Forelimb muscle (tissue), 1 donor: ENCODE data around the gene CYP24A1. TPM values are rescaled to one million over a fixed set of nuclear protein-coding genes. Genes with fewer than 3 reads are reported as not detected.

Experiments used
- DNase-seq: peaks from one replicate; pipeline ENCODE4 v3.0.0-alpha.2; 2013; ENCODE audit warnings: low read depth
- polyA plus RNA-seq: library from polyadenylated mRNA; unstranded; fragments of 120-200 nt; gene quantifications from one replicate; pipeline ENCODE4 v1.2.1, GENCODE V29; 2013; ENCODE audit not compliant: insufficient read length

Gene CYP24A1
- polyA plus RNA-seq, result 0.68 TPM

GRCh38 chr20:54173653-54174456 is at the start of gene CYP24A1:
TSS of gene CYP24A1 (minus strand) at chr20:54173986. CDS start at chr20:54173579, 407 bp downstream.
- no peak for DNase-seq

DNA sequence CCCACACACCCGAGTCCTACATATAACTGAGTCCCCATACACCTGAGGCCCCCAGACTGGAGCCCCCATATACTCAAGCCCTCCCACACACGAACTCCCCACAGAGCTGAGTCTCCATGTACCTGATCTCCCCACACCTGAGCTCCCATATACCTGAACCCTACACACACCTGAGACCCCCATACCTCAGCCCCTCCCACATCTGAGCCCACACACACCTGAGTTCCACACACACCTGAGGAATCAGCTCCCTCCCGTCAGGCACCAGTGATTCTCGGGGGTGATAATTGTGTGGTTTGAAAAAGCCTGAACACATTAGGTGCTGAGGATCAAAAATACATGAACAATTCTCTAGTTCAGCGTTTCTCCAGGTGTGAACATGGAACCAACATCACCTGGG is 49.5 kb upstream of the CYP24A1 start:
- DNase-seq, result no peak

- no peak for DNase-seq
Measured at GRCh38 chr20:54221996-54222890, 48.5 kb upstream of the CYP24A1 start.

DNA sequence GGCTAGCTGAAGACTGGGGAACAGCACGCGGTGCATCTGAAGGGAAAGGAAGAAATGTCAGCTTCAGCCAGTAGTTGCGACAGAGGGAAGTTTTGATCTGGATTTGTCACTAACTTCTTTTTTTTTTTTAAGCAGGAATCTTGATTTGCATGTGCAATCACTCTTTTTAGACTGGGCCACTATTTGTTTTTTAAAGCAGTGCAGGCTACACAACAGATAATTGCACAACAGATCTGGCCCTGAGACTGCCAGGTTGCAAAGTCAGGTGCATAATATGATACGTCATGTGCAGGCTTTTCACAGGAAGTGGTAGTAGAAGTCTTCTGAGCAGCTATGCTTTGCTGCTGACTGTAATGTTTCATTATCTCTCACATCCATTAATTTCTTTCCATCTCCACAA is 47.6 kb upstream of the CYP24A1 start:
- DNase-seq, result no peak

DNA sequence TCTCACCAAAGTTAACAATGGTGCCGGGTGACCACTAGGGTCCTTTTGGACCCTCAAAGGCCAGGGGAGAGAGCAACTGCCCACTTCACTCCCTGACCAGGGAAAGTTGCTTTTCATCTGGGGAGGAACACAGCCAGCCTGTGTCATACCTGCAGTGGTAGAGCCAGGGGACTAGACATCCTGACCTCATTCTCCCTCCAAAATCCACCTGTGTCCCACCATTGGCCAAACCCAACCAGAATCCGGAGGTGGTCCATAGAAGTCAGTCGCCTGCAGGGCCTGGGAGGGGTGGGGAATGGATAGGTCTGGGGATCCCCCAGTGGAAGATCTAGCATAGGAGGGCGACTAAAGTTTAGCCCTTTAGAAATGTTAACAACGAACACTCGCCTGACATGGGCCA is 46.9 kb upstream of the CYP24A1 start:
- DNase-seq, result no peak

GRCh38 chr20:54219751-54220426 is 46.1 kb upstream of the CYP24A1 start:
- DNase-seq, result no peak

DNA sequence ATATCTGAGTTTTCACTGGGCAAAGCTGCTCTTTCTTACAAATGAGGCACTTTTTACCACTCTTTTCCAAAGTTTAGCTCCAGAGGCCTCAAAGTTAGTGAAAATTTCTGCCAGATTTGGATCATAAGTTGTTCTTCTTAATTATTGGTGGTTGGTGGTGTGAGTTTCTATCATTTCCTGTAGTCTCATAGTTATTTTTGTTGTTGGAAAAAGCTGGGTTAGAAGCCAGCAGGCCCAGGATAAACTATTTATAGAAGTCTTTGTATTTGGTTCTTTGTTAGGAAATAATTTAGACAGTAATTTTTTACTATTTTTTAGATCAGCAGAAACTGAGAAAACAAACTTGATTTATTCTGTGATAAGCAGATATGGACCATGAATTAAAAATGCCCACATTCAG is 44.7 kb upstream of the CYP24A1 start:
- no peak for DNase-seq

- DNase-seq, result no peak
Measured at GRCh38 chr20:54217762-54218161, 44.0 kb upstream of the CYP24A1 start.

DNA sequence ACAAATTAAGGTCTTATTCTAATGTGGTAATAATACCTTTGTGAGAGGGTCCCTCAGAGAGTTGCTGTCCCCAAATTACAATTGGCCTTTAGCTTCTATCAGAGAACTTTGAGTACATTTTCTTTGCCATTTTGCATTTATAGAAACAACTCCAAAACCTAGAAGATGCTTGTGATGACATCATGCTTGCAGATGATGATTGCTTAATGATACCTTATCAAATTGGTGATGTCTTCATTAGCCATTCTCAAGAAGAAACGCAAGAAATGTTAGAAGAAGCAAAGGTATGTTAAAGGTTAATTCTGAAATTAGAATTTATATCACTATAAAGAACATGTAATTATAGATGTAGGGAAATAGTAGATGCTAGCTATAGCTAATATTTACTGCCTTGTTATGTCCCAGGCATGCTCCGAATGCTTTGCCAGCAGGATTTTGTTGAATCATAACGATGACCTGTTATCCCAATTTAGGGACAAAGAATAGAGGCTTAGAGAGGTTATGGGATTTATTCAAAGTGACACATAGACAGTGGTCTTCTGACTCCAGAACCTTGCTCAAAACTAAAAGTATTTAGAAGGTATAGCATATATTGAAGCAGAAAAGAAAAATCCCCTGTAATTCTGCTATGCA is 41.5 kb upstream of the CYP24A1 start:
- no peak for DNase-seq

DNA sequence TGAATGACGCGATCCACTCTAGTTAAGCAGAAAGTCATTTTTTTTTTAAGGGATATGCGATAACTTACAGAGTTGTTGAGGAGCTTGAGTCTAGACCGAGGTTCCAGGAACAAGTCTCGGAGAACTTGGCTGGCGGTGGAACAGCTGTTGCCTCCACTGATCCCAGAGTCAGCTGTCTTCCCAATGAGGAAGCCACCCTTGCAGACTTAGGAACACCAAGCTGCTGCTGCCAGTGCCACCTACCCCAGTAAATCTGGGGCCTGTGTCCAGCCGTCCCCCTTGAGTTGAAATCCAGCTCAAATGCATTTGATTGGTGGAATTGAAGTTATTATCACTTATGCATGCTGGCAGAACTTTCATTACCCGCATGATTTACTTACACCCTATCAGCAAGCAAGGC is 40.8 kb upstream of the CYP24A1 start:
- no peak for DNase-seq

GRCh38 chr20:54212871-54213270 is 39.1 kb upstream of the CYP24A1 start:
- no peak for DNase-seq

DNA sequence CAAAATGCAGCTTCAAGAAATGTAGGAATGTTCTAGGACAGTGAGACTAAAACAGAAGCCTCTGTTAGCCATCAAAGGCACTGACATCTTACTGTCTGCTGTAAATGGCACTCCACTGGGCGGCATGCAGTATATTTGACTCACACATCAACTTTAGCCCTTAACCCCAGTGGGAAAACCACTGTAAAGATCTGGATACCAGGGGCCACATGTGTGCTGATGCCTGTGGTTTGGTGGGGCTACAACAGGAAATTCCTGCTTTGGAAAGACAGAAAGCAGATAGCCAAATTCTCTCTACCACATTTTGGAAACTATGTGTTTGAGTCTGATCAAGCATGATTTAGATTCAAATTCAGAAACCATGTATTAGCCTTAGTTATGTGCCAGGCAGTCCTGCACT is 38.4 kb upstream of the CYP24A1 start:
- no peak for DNase-seq

DNA sequence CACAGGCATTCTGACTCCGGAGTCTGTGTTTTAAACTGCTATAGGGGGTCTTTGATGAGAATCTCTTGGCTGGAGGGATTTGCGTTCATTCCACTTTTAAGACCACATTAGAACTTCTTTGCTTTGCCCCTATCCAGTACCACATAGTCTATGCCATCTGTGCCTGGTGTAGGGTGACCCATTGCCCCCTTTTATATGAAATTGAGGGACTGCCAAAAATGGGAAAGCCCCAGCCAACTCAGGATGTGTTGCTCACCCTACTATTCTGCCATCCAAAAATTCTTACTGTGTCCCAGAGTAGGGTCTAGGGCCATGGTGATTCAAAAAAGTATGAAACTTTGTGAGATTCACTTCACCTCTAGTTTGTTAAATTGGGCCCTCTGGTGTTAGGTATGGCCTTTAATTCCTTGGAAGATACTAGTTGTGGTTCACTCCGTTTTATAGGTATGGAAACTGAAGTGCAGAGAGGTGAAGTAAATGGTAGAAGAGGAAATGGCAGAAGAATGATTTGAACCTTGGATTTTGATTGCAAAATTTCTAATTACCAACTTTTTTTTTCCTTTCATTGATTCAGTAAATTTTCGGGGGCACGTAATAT is 35.5 kb upstream of the CYP24A1 start:
- DNase-seq, result no peak

- DNase-seq, result no peak
Measured at GRCh38 chr20:54208548-54209176, 34.9 kb upstream of the CYP24A1 start.

DNA sequence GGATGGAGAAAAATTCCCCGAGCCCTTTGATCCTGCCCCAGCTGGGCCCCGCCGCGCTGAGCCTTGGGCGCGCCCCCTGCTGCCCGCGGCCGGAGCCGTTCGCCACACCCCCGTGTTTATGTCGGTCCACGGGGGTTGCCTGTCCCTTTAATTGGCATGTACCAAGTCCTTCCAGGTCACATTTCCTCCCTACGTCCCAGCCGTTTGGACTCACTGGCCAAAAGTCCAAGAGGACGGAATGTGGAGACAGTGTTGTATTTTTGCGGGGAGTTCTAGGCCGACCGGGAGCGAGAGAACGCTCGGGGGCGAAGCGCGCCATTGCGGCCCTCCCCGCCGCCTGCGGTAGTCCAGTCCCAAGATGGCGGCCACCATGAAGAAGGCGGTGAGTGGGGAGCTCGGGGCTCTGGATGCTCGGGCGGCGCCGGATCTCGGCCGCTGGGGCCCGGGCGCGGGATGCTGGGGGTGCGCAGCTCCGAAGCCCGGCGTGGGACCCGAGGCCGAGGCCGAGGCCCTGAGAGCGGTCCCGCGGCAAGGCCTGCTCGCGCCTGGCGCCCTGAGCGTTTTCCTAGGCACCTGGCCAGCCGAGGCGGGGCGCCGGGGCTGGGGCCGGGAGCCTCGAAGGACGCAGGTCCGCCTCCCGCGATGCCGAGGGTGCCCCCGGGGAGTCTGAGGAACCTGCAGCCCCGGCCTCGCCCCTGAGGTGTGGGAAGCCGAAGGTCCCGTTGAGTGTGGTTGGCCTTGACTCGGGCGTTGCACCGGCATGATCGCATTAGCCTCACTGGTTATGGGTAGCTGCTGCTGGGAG is 34.2 kb upstream of the CYP24A1 start, which contains the start of gene PFDN4:
TSS of gene PFDN4 (plus strand) at position 345 of the 805 bp plus-strand sequence. CDS start at position 359, 14 bp downstream.
- DNase-seq, result no peak

DNA sequence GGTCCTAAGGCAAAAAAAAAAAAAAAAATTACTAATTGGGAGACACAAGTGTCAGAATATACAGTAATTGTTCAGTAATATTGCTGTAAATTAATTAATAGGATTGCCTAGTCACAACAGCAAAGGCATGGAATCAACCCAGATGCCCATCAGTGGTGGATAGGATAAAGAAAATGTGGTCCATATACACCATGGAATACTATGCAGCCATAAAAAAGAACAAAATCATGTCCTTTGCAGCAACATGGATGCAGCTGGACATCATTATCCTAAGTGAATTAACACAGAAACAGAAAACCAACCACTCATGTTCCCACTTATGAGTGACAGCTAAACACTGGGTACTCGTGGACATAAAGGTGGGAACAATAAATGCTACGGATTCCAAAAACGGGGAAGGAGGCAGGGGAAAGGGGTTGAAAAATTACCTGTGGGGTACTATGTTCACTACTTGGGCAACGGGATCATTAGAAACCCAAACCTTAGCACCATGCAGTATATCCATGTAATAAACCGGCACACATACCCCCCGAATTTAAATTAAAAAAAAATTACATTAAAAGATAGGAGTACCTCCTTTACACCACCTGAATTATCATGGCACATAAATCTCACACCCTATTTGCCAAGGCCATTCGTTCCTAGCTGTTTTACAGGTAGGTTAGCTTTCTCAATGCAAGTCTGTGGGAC is 33.4 kb upstream of the CYP24A1 start:
- no peak for DNase-seq

DNA sequence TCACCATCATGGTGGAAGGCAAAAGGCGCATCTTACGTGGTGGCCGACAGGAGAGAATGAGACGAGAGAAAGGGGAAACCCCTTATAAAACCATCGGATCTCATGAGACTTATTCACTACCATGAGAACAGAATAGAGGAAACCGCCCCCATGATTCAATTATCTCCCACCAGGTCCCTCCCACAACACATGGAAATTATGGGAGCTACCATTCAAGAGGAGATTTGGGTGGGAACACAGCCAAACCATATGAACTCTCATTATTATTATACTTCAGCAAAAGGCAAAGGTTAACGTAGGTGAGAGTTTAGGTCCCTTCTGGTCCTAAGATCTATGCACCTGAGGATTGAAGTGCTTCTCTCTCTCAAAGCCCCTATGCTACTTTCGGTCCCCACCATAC is 31.7 kb upstream of the CYP24A1 start:
- DNase-seq, result no peak

GRCh38 chr20:54204481-54204880 is 30.7 kb upstream of the CYP24A1 start:
- DNase-seq, result no peak

DNA sequence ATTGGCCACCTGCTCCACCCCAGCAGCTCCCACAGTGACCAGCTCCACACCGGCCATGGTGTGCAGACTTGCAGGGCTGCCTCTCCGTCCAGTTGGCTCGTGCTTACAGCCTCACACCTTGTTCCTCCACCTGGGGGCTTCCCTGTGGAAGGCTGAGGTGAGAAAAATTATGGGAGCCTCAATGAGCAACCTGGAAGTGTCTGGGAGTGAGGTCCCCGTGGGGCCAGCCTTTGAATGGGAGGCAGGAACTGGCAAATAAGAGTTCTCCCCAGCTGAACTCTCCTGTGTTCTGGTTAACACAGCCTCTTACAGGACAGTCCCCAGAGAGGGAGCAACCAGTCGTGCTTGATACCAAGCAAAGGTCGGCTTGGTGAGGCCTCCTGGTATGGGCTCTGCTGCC is 30.3 kb upstream of the CYP24A1 start:
- DNase-seq, result no peak
